Measurements from ENCODE around the gene CHKA. TPM values are rescaled to one million over a fixed set of nuclear protein-coding genes. Genes with fewer than 3 reads are reported as not detected.

Gene CHKA
- total RNA-seq, 1 experiment from 2014 or later = 63.0 TPM

DNA sequence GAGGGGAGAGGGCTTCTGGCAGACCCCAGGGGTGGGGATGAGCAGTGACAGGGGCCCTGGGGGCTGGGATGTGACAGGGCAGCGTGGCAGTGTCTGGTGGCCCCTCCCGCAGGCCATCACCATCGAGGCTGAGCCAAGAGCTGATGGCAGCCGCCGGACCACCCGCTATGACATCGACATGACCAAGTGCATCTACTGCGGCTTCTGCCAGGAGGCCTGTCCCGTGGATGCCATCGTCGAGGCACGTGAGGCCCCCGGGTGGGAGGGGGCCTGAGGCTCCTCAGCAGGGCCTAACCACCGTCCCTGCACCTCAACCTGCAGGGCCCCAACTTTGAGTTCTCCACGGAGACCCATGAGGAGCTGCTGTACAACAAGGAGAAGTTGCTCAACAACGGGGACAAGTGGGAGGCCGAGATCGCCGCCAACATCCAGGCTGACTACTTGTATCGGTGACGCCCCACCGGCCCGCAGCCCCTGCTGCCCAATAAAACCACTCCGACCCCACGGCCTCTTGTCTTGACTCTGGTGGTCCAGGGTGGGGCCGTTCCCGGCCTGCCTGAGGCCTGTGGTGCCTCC is 85.0 kb downstream of the CHKA start:
- Histone ChIP-seq H2BK120ac (ENCODE audit: low read depth, low read length, poor library complexity, severe bottlenecking) (no peak overlapping the region), H3K4me1 (ENCODE audit: insufficient read depth, low read length) (no peaks in the 10 kb centered on the region; the same call in 1 of the 2 replicates), H3K79me1 (ENCODE audit: insufficient read depth, low read depth, low read length, poor library complexity, severe bottlenecking) (peaks cover 5% of the 10 kb centered on the region), H3K9me3 (ENCODE audit: control insufficient read depth, low read depth, low read length) (no peaks in the 10 kb centered on the region), H3K14ac (ENCODE audit: insufficient read depth, low read length) (no peak overlapping the region), H4K5ac (ENCODE audit: insufficient read length, low read depth, low read length) (no peak overlapping the region), H3K9ac (ENCODE audit: extremely low read depth, insufficient read length, low read length) (no peak overlapping the region), H3K27me3 (ENCODE audit: insufficient read depth, low read length) (no peaks in the 10 kb centered on the region), H2AFZ (ENCODE audit: low read length) (no peak overlapping the region), H3T11ph (ENCODE audit: low read length) (no peak overlapping the region), H4K20me1 (ENCODE audit: control insufficient read depth, insufficient read depth, insufficient read length) (no peaks in the 10 kb centered on the region), H3K23ac (ENCODE audit: insufficient read length, low read depth, low read length) (no peak overlapping the region), H2BK20ac (ENCODE audit: low read depth, low read length, poor library complexity, severe bottlenecking) (no peak overlapping the region), H2BK12ac (ENCODE audit: insufficient read length, low read depth, low read length) (no peak overlapping the region), H4K91ac (ENCODE audit: insufficient read length, low read depth, low read length) (no peak overlapping the region), H3K23me2 (ENCODE audit: insufficient read length, low read depth, low read length, poor library complexity, severe bottlenecking) (no peaks in the 10 kb centered on the region), H3K79me2 (ENCODE audit: insufficient read depth, low read length) (no peaks in the 10 kb centered on the region), H3K27ac (ENCODE audit: insufficient read length, low read depth, low read length) (no peak overlapping the region), H3K4ac (ENCODE audit: low read depth, low read length) (no peak overlapping the region), H2AK5ac (ENCODE audit: insufficient read length, low read length) (no peak overlapping the region), H2BK15ac (ENCODE audit: low read depth, low read length) (no peak overlapping the region), H3K18ac (ENCODE audit: insufficient read length, low read depth, low read length) (no peak overlapping the region), H3K4me2 (ENCODE audit: insufficient read depth, insufficient read length, low read length) (no peak overlapping the region), H2BK5ac (ENCODE audit: insufficient read length, low read length) (no peak overlapping the region), H3K56ac (ENCODE audit: insufficient read length, low read depth, low read length) (no peak overlapping the region), H4K8ac (replicated peaks; ENCODE audit: insufficient read length, low read depth, low read length) (no peak overlapping the region)
- Mint-ChIP-seq H3K36me3 (ENCODE audit: insufficient read depth in 1 of 3, low read depth in 3 of 3) (peaks cover 11 to 34% (median 16%) of the 10 kb centered on the region in 3 experiments; a peak in 6 of 7 replicates), H3K9me3 (no peaks in the 10 kb centered on the region), H3K27ac (no peak overlapping the region), H3K4me1 (peaks cover 13 to 14% of the 10 kb centered on the region in 2 experiments), H3K4me3 (no peak overlapping the region), H3K27me3 (ENCODE audit: low read depth) (no peaks in the 10 kb centered on the region)
- TF ChIP-seq, protein P1, sequence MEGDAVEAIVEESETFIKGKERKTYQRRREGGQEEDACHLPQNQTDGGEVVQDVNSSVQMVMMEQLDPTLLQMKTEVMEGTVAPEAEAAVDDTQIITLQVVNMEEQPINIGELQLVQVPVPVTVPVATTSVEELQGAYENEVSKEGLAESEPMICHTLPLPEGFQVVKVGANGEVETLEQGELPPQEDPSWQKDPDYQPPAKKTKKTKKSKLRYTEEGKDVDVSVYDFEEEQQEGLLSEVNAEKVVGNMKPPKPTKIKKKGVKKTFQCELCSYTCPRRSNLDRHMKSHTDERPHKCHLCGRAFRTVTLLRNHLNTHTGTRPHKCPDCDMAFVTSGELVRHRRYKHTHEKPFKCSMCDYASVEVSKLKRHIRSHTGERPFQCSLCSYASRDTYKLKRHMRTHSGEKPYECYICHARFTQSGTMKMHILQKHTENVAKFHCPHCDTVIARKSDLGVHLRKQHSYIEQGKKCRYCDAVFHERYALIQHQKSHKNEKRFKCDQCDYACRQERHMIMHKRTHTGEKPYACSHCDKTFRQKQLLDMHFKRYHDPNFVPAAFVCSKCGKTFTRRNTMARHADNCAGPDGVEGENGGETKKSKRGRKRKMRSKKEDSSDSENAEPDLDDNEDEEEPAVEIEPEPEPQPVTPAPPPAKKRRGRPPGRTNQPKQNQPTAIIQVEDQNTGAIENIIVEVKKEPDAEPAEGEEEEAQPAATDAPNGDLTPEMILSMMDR (conservative IDR thresholded peaks at IDR 0.05) = no peak
- no peak for DNase-seq
- WGBS (ENCODE audit: extremely low coverage, insufficient read length, low lambda C conversion rate) = no CpG with 5 or more reads among the region's 27 CpGs

Measured in H9 (cell line).